Calu3 (cell line): ENCODE results near the gene PRKAG2. TPM values are rescaled to one million over a fixed set of nuclear protein-coding genes. Genes with fewer than 3 reads are reported as not detected.
A peak's percentile ranks its signal among the peaks of the same experiment; 100 is the strongest.

ENCODE experiments used
- BruUV-seq: library from RNA; stranded (reverse); fragments of 400-500 nt; replicated peaks from 2 replicates; lab custom pipeline; 2021; lab: Mats Ljungman, UMichigan
- CTCF ChIA-PET: fragments of 300-600 bp; sonication (Branson Sonifier 250); formaldehyde crosslinking; loops from one replicate; lab custom pipeline; 2022; ENCODE audit warnings: antibody characterized with exemption; lab: Charles Lee
- DNase-seq: peaks from one replicate; pipeline ENCODE4 v3.0.0; 2022
- H3K27ac Mint-ChIP-seq: one replicate; pipeline ENCODE4 v1.8.0; 2022; ENCODE audit warnings: mixed read lengths; ENCODE audit not compliant: unreplicated experiment
- H3K27me3 Mint-ChIP-seq: one replicate; pipeline ENCODE4 v1.8.0; 2022; ENCODE audit warnings: mixed read lengths; ENCODE audit not compliant: unreplicated experiment
- H3K36me3 Mint-ChIP-seq: one replicate; pipeline ENCODE4 v1.8.0; 2022; ENCODE audit warnings: mild to moderate bottlenecking, moderate library complexity, mixed read lengths; ENCODE audit not compliant: insufficient read depth, unreplicated experiment
- H3K4me1 Mint-ChIP-seq: one replicate; pipeline ENCODE4 v1.8.0; 2022; ENCODE audit warnings: mild to moderate bottlenecking, low read depth, mixed read lengths; ENCODE audit not compliant: unreplicated experiment
- H3K4me3 Mint-ChIP-seq: one replicate; pipeline ENCODE4 v1.8.0; 2022; ENCODE audit warnings: mild to moderate bottlenecking, low read depth, moderate library complexity, mixed read lengths; ENCODE audit not compliant: unreplicated experiment
- H3K9me3 Mint-ChIP-seq: one replicate; pipeline ENCODE4 v1.8.0; 2022; ENCODE audit warnings: low read depth, mixed read lengths; ENCODE audit not compliant: unreplicated experiment
- intact Hi-C: fragments of 100-400 bp; cut with micrococcal nuclease; formaldehyde crosslinking; loops from one replicate; pipeline ENCODE4 v1.10.0; 2022; ENCODE audit not compliant: unreplicated experiment
- total RNA-seq: library from RNA; stranded (reverse); gene quantifications from 2 replicates; pipeline ENCODE4 v1.2.3, GENCODE V29; 2022
- TF ChIP-seq, protein P1 (sequence below): fragments of 200-600 bp; IDR thresholded peaks from one replicate; pipeline ENCODE4 v1.8.0; 2022; ENCODE audit warnings: antibody characterized with exemption; ENCODE audit not compliant: unreplicated experiment

The PRKAG2 gene
- total RNA-seq, 1 experiment from 2014 or later, result 22.4 TPM

DNA sequence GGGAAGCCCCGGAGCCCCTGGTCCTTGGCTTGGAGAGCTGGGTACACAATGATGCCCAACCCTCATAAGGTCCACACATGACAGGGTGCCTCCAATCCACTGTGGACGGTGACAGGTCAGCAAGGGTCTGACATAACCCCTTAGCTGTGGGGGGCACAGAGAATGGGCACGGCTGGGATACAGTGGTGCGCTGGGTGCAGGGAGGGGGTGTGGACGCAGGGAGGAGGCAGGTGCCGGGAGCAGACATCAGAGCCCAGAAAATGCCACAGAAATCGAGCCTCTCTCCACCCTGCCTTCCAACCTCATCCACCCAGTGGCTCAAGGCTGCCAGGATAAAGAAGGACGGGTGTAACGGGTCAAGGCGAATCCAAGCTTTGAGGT, 179.4 kb downstream of the PRKAG2 start:
- CTCF ChIA-PET, result interaction anchor here (1.1 to 1.5 kb wide), 3 partner anchors 46 to 65 kb away, joined by 3 read pairs; no protein-coding TSS in a partner anchor

DNA sequence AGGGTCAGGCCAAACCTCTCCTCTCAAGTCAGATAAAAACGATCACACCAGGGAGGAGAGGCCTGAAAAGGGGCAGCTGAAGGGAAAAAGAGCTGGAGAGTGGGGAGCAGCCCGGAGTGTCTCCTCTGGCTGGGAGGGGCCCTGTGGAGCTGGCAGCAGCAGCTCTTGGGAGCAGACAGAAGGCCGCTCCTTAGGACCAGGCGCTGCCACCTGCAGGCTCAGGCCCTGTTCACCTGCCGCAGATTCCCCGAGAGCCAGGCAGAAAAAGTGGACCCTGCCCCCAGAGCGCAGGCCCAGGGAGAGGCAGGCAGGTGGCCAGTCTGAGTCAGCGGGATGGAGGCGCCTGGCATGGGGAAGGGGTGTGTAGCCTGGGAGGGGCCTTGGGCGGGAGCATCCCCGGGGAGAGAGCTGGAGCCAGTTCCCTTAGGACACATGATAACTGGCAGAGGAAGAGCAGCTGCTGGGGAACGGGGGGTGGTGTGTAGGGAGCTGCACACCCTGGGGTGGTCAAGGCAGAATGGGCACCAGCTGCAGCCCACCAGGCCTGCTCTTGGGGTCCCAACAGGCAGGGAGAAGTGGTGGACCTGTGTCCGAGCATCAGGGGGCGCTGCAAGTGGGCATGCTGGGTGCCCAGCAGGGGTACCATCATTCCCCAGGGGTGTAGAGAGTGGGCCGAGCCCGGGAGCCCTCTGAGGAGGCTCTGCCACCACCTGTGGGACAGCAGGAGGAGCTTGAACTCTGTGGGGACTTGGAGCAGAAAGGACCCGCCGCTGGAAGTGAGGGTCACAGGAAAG, 180.0 kb downstream of the PRKAG2 start:
- H3K27me3 Mint-ChIP-seq, result no peaks in the 10 kb centered on the region
- peaks cover 27% of the 10 kb centered on the region for H3K4me1 Mint-ChIP-seq
- intact Hi-C loops, result no loop called here
- BruUV-seq, result no TSS peak
- no peak overlapping the region for H3K27ac Mint-ChIP-seq
- no peak overlapping the region for H3K4me3 Mint-ChIP-seq
- CTCF ChIA-PET, result interaction anchor here (1.1 to 1.5 kb wide), 3 partner anchors 46 to 64 kb away, joined by 3 read pairs; no protein-coding TSS in a partner anchor
- peak; percentile 80 for DNase-seq
- no peaks in the 10 kb centered on the region for H3K9me3 Mint-ChIP-seq
- TF ChIP-seq, protein P1, sequence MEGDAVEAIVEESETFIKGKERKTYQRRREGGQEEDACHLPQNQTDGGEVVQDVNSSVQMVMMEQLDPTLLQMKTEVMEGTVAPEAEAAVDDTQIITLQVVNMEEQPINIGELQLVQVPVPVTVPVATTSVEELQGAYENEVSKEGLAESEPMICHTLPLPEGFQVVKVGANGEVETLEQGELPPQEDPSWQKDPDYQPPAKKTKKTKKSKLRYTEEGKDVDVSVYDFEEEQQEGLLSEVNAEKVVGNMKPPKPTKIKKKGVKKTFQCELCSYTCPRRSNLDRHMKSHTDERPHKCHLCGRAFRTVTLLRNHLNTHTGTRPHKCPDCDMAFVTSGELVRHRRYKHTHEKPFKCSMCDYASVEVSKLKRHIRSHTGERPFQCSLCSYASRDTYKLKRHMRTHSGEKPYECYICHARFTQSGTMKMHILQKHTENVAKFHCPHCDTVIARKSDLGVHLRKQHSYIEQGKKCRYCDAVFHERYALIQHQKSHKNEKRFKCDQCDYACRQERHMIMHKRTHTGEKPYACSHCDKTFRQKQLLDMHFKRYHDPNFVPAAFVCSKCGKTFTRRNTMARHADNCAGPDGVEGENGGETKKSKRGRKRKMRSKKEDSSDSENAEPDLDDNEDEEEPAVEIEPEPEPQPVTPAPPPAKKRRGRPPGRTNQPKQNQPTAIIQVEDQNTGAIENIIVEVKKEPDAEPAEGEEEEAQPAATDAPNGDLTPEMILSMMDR, result no peak
- H3K36me3 Mint-ChIP-seq, result peaks cover 5% of the 10 kb centered on the region

More for the DNA sequence above, 179.4 kb downstream of the PRKAG2 start:
- H3K4me1 Mint-ChIP-seq, result peaks cover 27% of the 10 kb centered on the region
- TF ChIP-seq, protein P1, result no peak
- peaks cover 5% of the 10 kb centered on the region for H3K36me3 Mint-ChIP-seq
- H3K4me3 Mint-ChIP-seq, result no peak overlapping the region
- no peak overlapping the region for H3K27ac Mint-ChIP-seq
- intact Hi-C loops, result no loop called here
- no TSS peak for BruUV-seq
- H3K9me3 Mint-ChIP-seq, result no peaks in the 10 kb centered on the region
- H3K27me3 Mint-ChIP-seq, result no peaks in the 10 kb centered on the region
- no peak for DNase-seq

DNA sequence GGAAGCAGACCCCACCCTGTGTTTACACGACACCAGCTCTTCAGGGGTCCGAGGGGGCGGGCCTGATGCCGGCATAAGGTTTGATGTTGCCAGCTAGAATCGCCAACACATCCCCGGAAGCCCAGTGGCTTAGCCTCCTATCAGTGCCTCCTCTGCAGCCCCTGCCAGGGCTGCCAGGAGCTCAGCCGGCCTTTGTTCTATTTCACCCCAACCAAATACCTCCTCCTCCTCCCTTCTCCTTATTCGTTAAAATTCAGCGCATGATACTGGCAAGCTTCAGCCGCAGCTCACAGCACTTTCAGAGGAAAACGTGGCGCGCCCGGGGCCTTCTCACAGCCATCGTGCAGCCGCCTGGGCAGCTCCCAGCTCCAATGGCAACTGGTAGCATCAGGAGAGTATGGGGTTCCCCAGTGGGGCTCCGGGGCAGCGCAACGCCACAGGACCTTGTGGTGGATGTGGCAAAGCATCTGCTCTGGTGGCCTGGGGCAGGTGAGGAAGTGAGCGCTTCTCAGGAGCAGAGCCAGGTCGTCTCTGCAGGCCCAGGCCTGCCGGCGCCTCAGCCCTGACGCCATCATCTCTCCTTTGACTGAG, 180.9 kb downstream of the PRKAG2 start:
- Mint-ChIP-seq H3K9me3 (no peaks in the 10 kb centered on the region), H3K27me3 (no peaks in the 10 kb centered on the region), H3K4me1 (peaks cover 27% of the 10 kb centered on the region), H3K4me3 (no peak overlapping the region), H3K27ac (no peak overlapping the region), H3K36me3 (peaks cover 5% of the 10 kb centered on the region)
- intact Hi-C loops, result loop anchor here (2.0 kb wide), 1 partner anchor 63 kb away; no protein-coding TSS in a partner anchor
- TF ChIP-seq, protein P1, result no peak
- BruUV-seq, result no TSS peak
- CTCF ChIA-PET, result interaction anchor here (1.1 to 1.5 kb wide), 4 partner anchors 41 to 64 kb away, joined by 3 to 4 read pairs (median 3); no protein-coding TSS in a partner anchor
- no peak for DNase-seq

DNA sequence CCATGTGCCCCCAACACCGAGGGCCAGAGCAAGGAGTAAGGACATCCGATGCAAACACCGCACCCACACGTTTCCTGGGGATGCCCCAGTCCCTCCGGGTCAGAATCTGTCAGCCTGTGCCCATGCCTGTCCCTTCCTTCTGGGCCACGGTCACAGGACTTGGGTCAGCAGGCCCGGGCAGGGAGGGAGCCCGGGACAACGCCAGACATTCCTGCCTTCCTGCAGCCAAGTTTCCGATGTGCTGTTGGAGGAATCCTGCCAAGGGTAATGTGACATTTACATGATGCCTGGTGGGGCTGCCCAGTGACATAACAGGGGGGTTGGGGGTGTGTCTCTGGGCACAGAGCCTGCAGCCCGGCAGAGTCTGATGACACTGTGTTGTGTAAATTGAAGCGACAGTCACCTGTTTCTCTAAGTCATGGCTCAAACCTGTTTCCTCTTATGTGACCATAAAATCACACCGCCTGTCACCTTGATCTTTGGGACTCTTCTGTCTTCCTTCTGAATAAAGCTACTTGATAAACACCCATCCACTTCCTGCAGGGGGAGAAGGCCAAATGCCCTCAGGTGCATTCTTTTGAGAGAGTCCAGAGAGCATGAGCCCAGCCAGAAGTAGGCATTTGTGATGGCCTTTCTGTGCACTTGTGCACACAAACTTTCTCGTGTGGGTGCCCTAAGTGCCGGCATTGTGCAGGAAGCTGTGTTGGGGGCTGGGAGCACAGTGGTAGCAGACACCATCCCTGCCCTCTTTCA, 181.9 kb downstream of the PRKAG2 start:
- Mint-ChIP-seq H3K4me1 (peaks cover 35% of the 10 kb centered on the region), H3K27me3 (no peaks in the 10 kb centered on the region), H3K4me3 (no peak overlapping the region), H3K27ac (peak overlapping the region; percentile 54), H3K36me3 (peaks cover 5% of the 10 kb centered on the region), H3K9me3 (no peaks in the 10 kb centered on the region)
- CTCF ChIA-PET, result interaction anchor here (1.4 kb wide), 1 partner anchor 42 kb away, joined by 4 read pairs; no protein-coding TSS in a partner anchor
- TF ChIP-seq, protein P1, result no peak
- no TSS peak for BruUV-seq
- DNase-seq, result peak; percentile 25
- intact Hi-C loops, result loop anchor here (2.0 kb wide), 1 partner anchor 62 kb away; no protein-coding TSS in a partner anchor
